HEK293 (cell line): ENCODE measurements around the gene COL1A1.

ENCODE experiments used
- ATF2 ChIP-seq: fragments of 450-650 bp; formaldehyde crosslinking; IDR thresholded peaks from 2 replicates; pipeline ENCODE4 v1.5.1; 2016; ENCODE audit warnings: missing biosample characterization, missing genetic modification characterization, low read depth
- HIC1 ChIP-seq: fragments of 450-650 bp; formaldehyde crosslinking; IDR thresholded peaks from 2 replicates; pipeline ENCODE4 v1.5.1; 2016; ENCODE audit warnings: missing biosample characterization, missing genetic modification characterization
- KLF17 ChIP-seq: fragments of 450-650 bp; formaldehyde crosslinking; IDR thresholded peaks from 2 replicates; pipeline ENCODE4 v1.5.1; 2016; ENCODE audit warnings: missing biosample characterization, missing genetic modification characterization
- OVOL3 ChIP-seq: fragments of 450-650 bp; formaldehyde crosslinking; IDR thresholded peaks from 2 replicates; pipeline ENCODE4 v1.5.1; 2016; ENCODE audit warnings: missing biosample characterization, missing genetic modification characterization
- YY1 ChIP-seq: fragments of 450-650 bp; formaldehyde crosslinking; IDR thresholded peaks from 2 replicates; pipeline ENCODE4 v1.5.1; 2018; ENCODE audit warnings: missing biosample characterization, missing genetic modification characterization
- ZBTB1 ChIP-seq: fragments of 450-650 bp; formaldehyde crosslinking; IDR thresholded peaks from 2 replicates; pipeline ENCODE4 v1.5.1; 2016; ENCODE audit warnings: missing biosample characterization, missing genetic modification characterization
- ZBTB21 ChIP-seq: fragments of 450-650 bp; formaldehyde crosslinking; IDR thresholded peaks from 2 replicates; pipeline ENCODE4 v1.5.1; 2017; ENCODE audit warnings: missing biosample characterization, missing genetic modification characterization
- ZFP41 ChIP-seq: fragments of 450-650 bp; formaldehyde crosslinking; IDR thresholded peaks from 2 replicates; pipeline ENCODE4 v1.5.1; 2016; ENCODE audit warnings: missing biosample characterization, missing genetic modification characterization, borderline replicate concordance
- ZIC2 ChIP-seq: fragments of 450-650 bp; formaldehyde crosslinking; IDR thresholded peaks from 2 replicates; pipeline ENCODE4 v1.5.1; 2016; ENCODE audit warnings: missing biosample characterization, missing genetic modification characterization
- ZNF138 ChIP-seq: fragments of 450-650 bp; formaldehyde crosslinking; IDR thresholded peaks from 2 replicates; pipeline ENCODE4 v1.5.1; 2016; ENCODE audit warnings: missing biosample characterization, missing genetic modification characterization, borderline replicate concordance
- ZNF184 ChIP-seq: fragments of 450-650 bp; IDR thresholded peaks from 2 replicates; pipeline ENCODE4 v1.5.1; 2018; ENCODE audit warnings: missing biosample characterization, mild to moderate bottlenecking, missing genetic modification characterization
- ZNF239 ChIP-seq: fragments of 450-650 bp; formaldehyde crosslinking; IDR thresholded peaks from 2 replicates; pipeline ENCODE4 v1.5.1; 2016; ENCODE audit warnings: missing biosample characterization, missing genetic modification characterization
- ZNF26 ChIP-seq: fragments of 450-650 bp; formaldehyde crosslinking; IDR thresholded peaks from 2 replicates; pipeline ENCODE4 v1.5.1; 2016; ENCODE audit warnings: missing biosample characterization, missing genetic modification characterization
- ZNF302 ChIP-seq: fragments of 450-650 bp; formaldehyde crosslinking; IDR thresholded peaks from 2 replicates; pipeline ENCODE4 v1.5.1; 2016; ENCODE audit warnings: missing biosample characterization, missing genetic modification characterization, low read depth
- ZNF324 ChIP-seq: fragments of 450-650 bp; formaldehyde crosslinking; IDR thresholded peaks from 2 replicates; pipeline ENCODE4 v1.5.1; 2016; ENCODE audit warnings: missing biosample characterization, missing genetic modification characterization
- ZNF335 ChIP-seq: fragments of 450-650 bp; formaldehyde crosslinking; conservative IDR thresholded peaks from 2 replicates; pipeline ENCODE4 v1.5.1; 2016; ENCODE audit warnings: missing biosample characterization, missing genetic modification characterization
- ZNF350 ChIP-seq: fragments of 450-650 bp; formaldehyde crosslinking; IDR thresholded peaks from 2 replicates; pipeline ENCODE4 v1.5.0; 2017; ENCODE audit warnings: missing biosample characterization, mild to moderate bottlenecking, missing genetic modification characterization
- ZNF354C ChIP-seq: fragments of 450-650 bp; formaldehyde crosslinking; IDR thresholded peaks from 2 replicates; pipeline ENCODE4 v1.5.1; 2016; ENCODE audit warnings: missing biosample characterization, missing genetic modification characterization, low read depth, borderline replicate concordance
- ZNF394 ChIP-seq: fragments of 450-650 bp; formaldehyde crosslinking; IDR thresholded peaks from 2 replicates; pipeline ENCODE4 v1.5.1; 2016; ENCODE audit warnings: missing biosample characterization, missing genetic modification characterization, mild to moderate bottlenecking, moderate library complexity, borderline replicate concordance
- ZNF449 ChIP-seq: fragments of 450-650 bp; formaldehyde crosslinking; IDR thresholded peaks from 2 replicates; pipeline ENCODE4 v1.5.1; 2017; ENCODE audit warnings: missing biosample characterization, mild to moderate bottlenecking, missing genetic modification characterization, moderate library complexity
- ZNF488 ChIP-seq: fragments of 450-650 bp; formaldehyde crosslinking; IDR thresholded peaks from 2 replicates; pipeline ENCODE4 v1.5.1; 2016; ENCODE audit warnings: missing biosample characterization, missing genetic modification characterization
- ZNF544 ChIP-seq: fragments of 450-650 bp; formaldehyde crosslinking; IDR thresholded peaks from 2 replicates; pipeline ENCODE4 v1.5.0; 2017; ENCODE audit warnings: missing biosample characterization, missing genetic modification characterization
- ZNF580 ChIP-seq: fragments of 450-650 bp; formaldehyde crosslinking; IDR thresholded peaks from 2 replicates; pipeline ENCODE4 v1.5.1; 2016; ENCODE audit warnings: missing biosample characterization, missing genetic modification characterization
- ZNF624 ChIP-seq: fragments of 450-650 bp; formaldehyde crosslinking; IDR thresholded peaks from 2 replicates; pipeline ENCODE4 v1.5.1; 2017; ENCODE audit warnings: missing biosample characterization, missing genetic modification characterization
- ZNF629 ChIP-seq: fragments of 450-650 bp; formaldehyde crosslinking; IDR thresholded peaks from 2 replicates; pipeline ENCODE4 v1.5.1; 2017; ENCODE audit warnings: missing biosample characterization, missing genetic modification characterization
- ZNF639 ChIP-seq: fragments of 450-650 bp; formaldehyde crosslinking; IDR thresholded peaks from 2 replicates; pipeline ENCODE4 v1.5.1; 2016; ENCODE audit warnings: missing biosample characterization, missing genetic modification characterization
- ZNF677 ChIP-seq: fragments of 450-650 bp; IDR thresholded peaks from 2 replicates; pipeline ENCODE4 v1.5.0; 2018; ENCODE audit warnings: missing biosample characterization, mild to moderate bottlenecking, missing genetic modification characterization, moderate library complexity
- ZNF777 ChIP-seq: fragments of 450-650 bp; formaldehyde crosslinking; IDR thresholded peaks from 2 replicates; pipeline ENCODE4 v1.5.1; 2017; ENCODE audit warnings: missing biosample characterization, missing genetic modification characterization, borderline replicate concordance
- ZSCAN23 ChIP-seq: fragments of 450-650 bp; formaldehyde crosslinking; IDR thresholded peaks from 2 replicates; pipeline ENCODE4 v1.5.1; 2016; ENCODE audit warnings: missing biosample characterization, missing genetic modification characterization

Gene COL1A1

GRCh38 chr17:50177983-50178834 lies 23.2 kb downstream of the COL1A1 start (continued):
- no peak for TF ChIP-seq ZNF26 (tag by site-specific recombination)
- no peak for TF ChIP-seq YY1
- no peak for TF ChIP-seq ZNF624 (tag by site-specific recombination)
- TF ChIP-seq ZNF777 (tag by site-specific recombination), result no peak
- TF ChIP-seq ZFP41 (tag by site-specific recombination), result no peak
- peak; percentile 94 for TF ChIP-seq HIC1 (tag by site-specific recombination)
- TF ChIP-seq ZNF239, result no peak
- TF ChIP-seq ZNF354C (tag by site-specific recombination), result no peak
- TF ChIP-seq ZNF580, result no peak
- no peak for TF ChIP-seq ZNF488 (tag by site-specific recombination)
- no peak for TF ChIP-seq ZNF138 (tag by site-specific recombination)
- no peak for TF ChIP-seq ZNF302 (tag by site-specific recombination)
- no peak for TF ChIP-seq ZNF350 (tag by site-specific recombination)
- TF ChIP-seq ZNF449 (tag by site-specific recombination), result no peak
- TF ChIP-seq ATF2 (tag by site-specific recombination), result no peak
- TF ChIP-seq ZNF394 (tag by site-specific recombination), result peak; percentile 22; the same call in 1 of the 2 replicates
- no peak for TF ChIP-seq ZNF184 (tag by site-specific recombination)
- peak; percentile 89 for TF ChIP-seq ZNF335 (tag by site-specific recombination)
- TF ChIP-seq ZNF324 (tag by site-specific recombination), result 0 out of 2 replicates have a peak, but pooled peaks have one; percentile 46
- TF ChIP-seq ZNF629, result peak; percentile 79
- 0 out of 2 replicates have a peak, but pooled peaks have one; percentile 1 for TF ChIP-seq ZBTB21
- TF ChIP-seq ZNF544, result no peak
- TF ChIP-seq ZIC2, result peak; percentile 100
- TF ChIP-seq ZNF677 (tag by site-specific recombination), result no peak
- TF ChIP-seq ZSCAN23, result no peak
- TF ChIP-seq ZNF639 (tag by site-specific recombination), result no peak; the same call in 1 of the 2 replicates
- peak; percentile 95 for TF ChIP-seq KLF17 (tag by site-specific recombination)
- no peak for TF ChIP-seq ZBTB1
- TF ChIP-seq OVOL3 (tag by site-specific recombination), result no peak
